CD4-positive, alpha-beta T cell treated with Interleukin-17A for 1 hour (primary cell): ENCODE results near the gene MIA3.
A peak's percentile ranks its signal among the peaks of the same experiment; 100 is the strongest.
"Not testable (repeated sequence)": the region's sequence is repeated elsewhere in the genome, so short reads cannot be mapped to it uniquely, and the experiment has no call there.

Source experiments
- DNase-seq: peaks from one replicate; pipeline ENCODE4 v3.0.0-alpha.2; 2020

Gene MIA3

GRCh38 chr1:222665964-222666363 is 48.1 kb downstream of the MIA3 start:
- DNase-seq: no peak

- DNase-seq: not testable (repeated sequence)
These were observed 50.3 kb downstream of the MIA3 start for GRCh38 chr1:222668184-222668583.

DNA sequence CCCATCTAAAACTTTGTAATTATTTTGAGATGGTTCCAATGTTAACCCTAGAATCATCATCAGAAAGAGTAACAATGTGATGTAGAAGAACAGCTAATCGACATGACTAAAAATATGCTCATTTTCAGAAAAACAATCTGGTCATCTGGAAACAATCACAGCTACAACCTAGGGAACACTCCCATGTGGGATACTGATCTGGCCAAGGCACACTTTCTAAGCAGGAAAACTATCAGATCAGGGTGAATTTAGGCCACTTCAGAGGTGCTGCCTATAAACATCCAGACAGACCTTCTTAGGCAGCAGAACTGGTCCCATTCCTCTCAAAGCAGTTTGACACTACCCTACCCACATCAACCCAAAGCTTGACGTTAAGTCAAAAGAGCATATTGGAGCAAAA is 51.2 kb downstream of the MIA3 start:
- not testable (repeated sequence) for DNase-seq

DNA sequence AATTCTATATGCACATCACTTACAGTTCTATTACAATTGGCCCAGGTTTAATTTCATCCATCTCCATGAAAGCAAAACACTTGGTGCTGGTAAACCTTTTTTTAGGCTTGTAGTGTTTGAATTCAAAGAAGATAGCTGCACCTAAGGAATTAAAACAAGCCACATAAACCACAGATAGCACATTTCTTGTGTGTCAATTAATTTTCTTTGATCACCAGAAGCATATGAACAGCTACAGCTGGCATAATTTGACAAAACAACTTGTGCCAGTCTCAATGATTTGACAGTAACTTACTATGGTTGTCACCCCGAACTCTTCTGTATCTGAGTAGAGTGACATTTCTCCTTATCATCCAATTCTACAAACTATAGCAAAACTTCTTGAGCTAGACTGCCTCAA is 52.2 kb downstream of the MIA3 start:
- DNase-seq: no peak

DNA sequence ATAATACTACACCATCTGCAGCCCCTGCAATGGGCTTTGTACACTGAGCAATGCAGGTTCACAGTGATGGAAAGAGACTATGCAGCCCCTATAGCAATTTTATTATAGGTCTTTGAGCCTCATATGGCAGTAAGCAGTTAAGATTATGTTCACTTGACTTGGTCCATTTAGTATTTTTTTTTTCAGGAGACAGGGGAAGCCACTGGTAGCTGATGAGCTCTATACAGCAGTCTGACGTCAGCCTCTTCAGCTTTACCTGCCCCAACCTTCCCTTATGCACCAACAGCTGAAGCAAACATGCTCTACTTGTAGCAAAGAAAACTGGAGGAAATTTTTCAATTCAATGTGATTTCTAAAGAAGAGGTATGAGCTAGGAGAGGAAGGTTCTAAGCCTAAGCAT is 62.2 kb downstream of the MIA3 start:
- no peak for DNase-seq

- DNase-seq: no peak
These were observed 73.1 kb downstream of the MIA3 start for GRCh38 chr1:222691016-222691415.

GRCh38 chr1:222694927-222695326 is 77.0 kb downstream of the MIA3 start:
- DNase-seq: no peak

GRCh38 chr1:222696741-222697140 is 78.8 kb downstream of the MIA3 start:
- DNase-seq: no peak

DNA sequence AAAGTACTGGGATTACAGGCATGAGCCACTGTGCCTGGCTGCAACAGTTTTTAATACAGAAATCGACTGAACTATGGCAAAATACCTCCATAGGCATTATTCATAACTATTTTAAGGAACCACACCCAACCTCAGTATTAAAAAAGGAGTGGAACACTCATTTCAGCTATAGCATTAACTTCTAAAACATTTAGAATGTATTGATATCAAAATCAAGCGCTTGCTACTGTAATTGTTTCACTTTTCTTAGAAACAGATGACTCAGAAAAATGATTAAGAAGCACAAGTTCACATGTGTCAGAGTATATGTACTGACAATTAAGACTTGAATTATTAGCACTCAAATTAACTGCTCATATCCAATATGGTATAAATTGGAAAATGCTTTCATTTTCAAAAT is 79.3 kb downstream of the MIA3 start:
- DNase-seq: no peak

DNA sequence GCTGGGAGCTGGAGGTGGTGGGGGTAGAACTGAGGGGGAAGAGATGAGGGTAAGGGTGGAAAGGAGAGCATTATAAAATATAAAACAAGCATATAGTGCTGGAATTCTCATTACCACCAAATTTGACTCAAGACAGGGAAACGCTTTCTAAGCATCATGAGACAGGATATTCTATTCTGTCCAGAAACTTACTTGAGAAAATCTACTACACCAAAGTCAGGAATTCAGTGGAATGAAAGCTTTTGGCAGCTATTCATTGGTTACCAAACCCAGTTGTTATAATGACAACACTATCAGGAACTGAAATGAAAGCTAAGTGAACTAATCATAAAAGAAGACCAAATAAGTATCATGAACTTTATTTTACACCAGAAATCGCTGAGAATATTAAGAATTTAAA is 79.9 kb downstream of the MIA3 start:
- DNase-seq: no peak

DNA sequence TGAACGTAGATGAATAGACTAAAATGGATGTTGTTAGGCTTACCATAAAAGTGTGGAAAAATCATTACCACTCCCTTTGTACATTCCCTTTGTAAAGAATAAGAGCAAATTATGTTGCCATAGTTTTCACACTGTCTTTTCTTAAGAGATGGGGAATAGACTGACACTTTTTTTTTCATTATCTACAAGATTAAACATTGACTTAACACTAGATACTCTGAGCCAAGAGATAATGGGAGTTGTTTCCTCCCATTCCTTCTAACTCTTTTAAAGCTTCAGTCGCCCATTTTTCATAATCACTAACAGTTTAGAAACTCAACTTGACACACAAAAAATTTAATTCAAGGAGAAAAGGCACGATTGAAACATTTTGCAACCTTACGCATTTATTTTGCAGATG is 84.3 kb downstream of the MIA3 start:
- DNase-seq: no peak

- no peak for DNase-seq
These were observed 86.4 kb downstream of the MIA3 start for GRCh38 chr1:222704260-222704659.

DNA sequence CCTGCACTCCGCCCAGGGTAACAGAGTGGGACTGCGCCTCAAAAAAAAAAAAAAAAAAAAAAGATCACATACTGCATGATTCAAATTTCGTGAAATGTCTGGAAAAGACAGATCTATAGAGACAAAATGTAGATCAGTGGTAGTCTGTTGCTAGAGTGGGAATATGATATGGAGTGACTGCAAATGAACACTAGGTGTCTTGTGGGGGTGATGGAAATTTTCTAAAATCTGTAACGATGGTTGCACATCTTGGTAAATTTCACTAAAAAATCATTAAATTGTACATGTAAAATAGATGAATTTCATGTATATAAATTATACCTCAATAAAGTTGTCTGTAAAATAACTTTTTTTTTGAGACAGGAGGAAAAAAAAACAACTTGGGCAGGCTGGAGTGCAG is 88.9 kb downstream of the MIA3 start:
- no peak for DNase-seq

- no peak for DNase-seq
These were observed 91.8 kb downstream of the MIA3 start for GRCh38 chr1:222709700-222710153.

DNA sequence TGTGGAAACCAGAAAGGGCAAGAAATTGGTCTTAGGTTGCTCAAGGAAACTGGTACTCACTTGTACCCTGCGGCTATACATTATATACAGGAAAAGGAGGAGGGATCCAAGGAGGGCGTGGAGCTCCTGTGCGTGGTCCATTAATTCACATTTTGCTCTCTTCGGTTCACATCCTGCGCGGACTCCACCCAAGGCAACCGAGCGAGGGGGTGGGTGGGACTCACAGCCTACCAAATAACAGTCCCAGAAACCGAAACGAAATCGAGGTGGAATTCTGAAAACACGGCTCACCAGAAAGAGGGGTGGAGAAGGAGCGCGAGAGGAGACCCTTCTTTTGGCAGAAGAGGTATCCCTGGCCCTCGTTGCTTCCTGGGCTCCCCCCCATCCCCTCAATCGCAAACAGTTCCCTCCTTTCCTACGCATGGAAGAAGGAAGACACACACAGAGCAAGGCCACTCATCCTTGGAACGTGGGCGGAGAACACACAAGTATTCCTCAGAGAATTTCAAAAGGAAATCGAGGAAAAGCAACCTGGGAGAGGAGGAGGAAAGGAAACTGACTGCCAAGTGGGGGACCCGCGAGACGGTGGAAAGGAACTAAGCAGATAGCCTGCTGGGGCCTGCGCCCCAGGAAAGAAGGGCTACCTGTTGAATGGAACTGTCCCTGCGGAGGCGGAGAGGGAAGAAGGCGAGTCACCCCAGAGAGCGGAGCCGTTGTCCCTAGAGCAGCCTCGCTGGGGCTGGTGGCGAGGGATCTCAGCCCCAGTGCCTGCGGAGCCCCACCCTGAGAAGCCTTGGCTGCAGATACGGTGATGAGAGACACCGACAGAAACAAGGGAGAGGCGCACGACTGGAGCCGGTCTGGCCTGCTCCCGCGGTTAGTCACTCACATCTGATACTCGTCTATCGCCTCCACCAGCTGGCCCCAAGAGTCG is 93.7 kb downstream of the MIA3 start:
- DNase-seq: peak; percentile 74

DNA sequence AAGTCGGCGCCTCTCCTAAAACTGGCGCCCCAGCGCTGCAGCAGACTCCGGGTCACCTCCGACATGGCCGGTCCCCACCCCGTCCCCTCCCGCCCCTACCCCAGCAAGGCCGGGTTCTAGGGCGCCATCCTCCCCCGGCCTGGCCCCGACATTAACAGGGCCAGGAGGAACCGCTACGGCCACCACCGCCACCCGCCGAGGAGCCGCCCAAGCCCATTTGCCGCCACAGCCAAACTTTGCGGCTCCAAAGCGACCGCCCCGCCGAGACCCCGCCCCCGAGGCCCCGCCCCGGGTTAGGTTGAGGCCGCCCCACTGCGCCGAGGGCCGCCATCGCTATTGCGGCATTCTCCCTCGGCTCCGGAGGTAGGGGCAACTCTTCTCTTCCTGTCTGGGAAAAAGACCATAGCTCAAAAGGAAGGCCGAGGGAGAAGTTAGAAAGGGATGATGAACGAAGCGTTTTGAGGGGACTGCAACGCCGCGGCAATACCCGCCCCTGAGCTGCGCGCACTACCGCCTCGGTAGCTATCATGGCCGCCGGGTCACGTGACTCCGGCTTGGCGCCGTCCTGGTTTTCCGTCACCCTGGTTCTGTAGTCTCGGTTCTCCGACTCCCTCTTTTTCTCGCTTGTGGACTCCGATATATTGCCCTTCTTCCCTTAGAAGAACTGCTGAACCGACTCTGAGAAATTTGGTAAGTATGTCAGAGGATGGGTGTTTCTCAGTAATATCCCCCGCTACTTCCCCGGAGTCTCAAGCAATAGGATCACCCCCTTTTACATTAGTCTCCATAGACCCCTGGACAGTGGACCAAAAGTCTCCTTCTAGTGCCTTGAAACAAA is 94.6 kb downstream of the MIA3 start, which contains the start of the genes AIDA and BROX:
Gene AIDA (minus strand): TSS at position 239 of the 838 bp plus-strand sequence. CDS start 174 bp downstream, at position 65.
Gene BROX (plus strand): TSS at position 312 of the 838 bp plus-strand sequence. CDS start 3,136 bp downstream, outside the sequence.
- peak; percentile 94 for DNase-seq

DNA sequence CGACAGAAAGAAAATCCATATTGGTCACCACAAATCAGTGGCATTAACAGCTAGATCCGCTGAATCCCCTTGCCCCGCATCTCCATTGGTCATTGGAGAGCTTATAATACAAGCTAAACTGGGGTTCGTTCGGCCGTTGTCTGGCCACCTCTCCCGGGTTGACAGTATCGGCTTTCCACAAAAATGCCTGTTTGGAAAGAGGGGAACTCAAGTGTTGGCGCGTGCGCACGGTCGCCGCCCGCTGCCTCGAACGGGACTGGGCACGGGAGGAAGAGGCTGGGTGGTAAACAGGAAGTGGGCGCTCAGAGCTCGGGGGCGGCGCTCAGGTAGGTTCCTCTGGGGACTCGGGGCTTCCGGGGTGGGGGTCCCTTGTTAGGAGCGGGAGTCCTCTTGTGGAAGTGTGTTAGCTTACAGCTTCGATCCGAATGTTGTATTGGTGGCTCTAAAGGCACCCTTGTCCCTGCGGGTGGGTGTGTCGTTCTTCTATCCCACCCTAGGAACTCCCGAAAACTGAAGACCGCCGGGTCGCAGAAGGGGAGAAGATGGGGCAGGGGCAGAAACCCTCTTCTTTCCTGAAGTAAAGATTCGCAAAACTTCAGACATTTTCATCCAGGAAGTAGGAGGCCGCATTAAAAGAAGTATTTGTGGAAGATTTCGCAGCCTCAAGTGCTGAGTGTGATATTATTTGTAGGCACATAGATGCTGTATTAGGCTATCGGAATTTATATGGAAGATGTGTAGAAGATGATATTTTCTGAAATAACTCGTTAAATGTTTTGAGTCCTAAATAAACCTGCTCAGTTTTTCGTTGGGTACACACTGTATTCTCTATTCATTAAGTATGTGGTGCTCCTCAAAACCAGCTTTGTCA is 95.4 kb downstream of the MIA3 start:
- peak; percentile 95 for DNase-seq

GRCh38 chr1:222716393-222716792 is 98.5 kb downstream of the MIA3 start:
- no peak for DNase-seq
